Large intestine (tissue), 3 donors: Measurements from ENCODE around the gene RAB5B. TPM values are rescaled to one million over a fixed set of nuclear protein-coding genes. Genes with fewer than 3 reads are reported as not detected.

Experiments used
- DNase-seq, 2 donors: peaks; one replicate each; pipeline versions ENCODE4 v3.0.0 to v3.0.0-alpha.2; 2013
- H3K27ac ChIP-seq: one replicate; pipeline ENCODE4 v1.5.1; 2013; ENCODE audit warnings: low read length
- H3K27me3 ChIP-seq: 2 replicates; pipeline ENCODE4 v1.6.1; 2013; ENCODE audit warnings: low read length; ENCODE audit not compliant: control insufficient read depth, insufficient read depth
- H3K36me3 ChIP-seq: 2 replicates; pipeline ENCODE4 v1.6.1; 2013; ENCODE audit warnings: low read length; ENCODE audit not compliant: control insufficient read depth, insufficient read depth
- H3K4me1 ChIP-seq: one replicate; pipeline ENCODE4 v1.6.1; 2013; ENCODE audit warnings: low read length; ENCODE audit not compliant: control insufficient read depth, insufficient read depth
- H3K4me3 ChIP-seq: one replicate; pipeline ENCODE4 v1.5.1; 2013; ENCODE audit warnings: low read length
- H3K9me3 ChIP-seq: one replicate; pipeline ENCODE4 v1.6.1; 2013; ENCODE audit warnings: mild to moderate bottlenecking, low read depth, low read length, moderate library complexity; ENCODE audit not compliant: control insufficient read depth
- WGBS: methylation state at CpG from one replicate; pipeline ENCODE4 v1.1.5; 2013; ENCODE audit warnings: low lambda C conversion rate; ENCODE audit not compliant: insufficient coverage; 5-methylcytosine and 5-hydroxymethylcytosine counted together
- polyA plus RNA-seq: library from polyadenylated mRNA; unstranded; fragments of 120-200 nt; gene quantifications from one replicate; pipeline ENCODE4 v1.2.1, GENCODE V29; 2013

RAB5B gene
- polyA plus RNA-seq, 1 donor, result 112 TPM

DNA sequence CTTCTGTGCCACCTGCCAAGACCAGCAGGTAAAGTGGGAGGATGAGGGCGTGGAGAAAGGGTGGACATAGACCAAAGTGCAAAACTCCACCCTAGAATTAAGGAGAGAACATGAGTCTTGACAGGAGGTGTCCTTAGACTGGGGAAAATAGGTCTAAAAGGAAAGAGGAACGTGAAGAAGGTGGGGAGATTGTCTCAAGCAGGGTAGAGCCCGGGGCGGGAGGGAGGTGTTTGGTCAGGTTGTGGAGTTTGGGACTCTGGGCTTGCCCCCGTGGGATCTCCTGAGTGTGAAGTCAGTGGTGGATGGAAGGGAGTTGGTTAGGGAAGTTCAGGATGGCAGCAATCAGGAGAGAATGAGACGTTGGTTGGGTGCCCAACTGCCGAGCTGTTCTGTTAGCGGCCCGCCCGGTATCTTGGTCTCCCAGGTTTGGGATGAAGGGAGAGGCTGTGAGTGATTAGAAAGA lies 42.5 kb upstream of the RAB5B start:
- Histone ChIP-seq H3K4me3 (peak overlapping the region; percentile 50), H3K36me3 (no peaks in the 10 kb centered on the region), H3K27me3 (peaks cover 9% of the 10 kb centered on the region), H3K27ac (peak overlapping the region; percentile 71), H3K9me3 (no peaks in the 10 kb centered on the region), H3K4me1 (peaks cover 35% of the 10 kb centered on the region)
- DNase-seq, result peak in 1 of 2 donors; percentile 61
- 17% methylated on average over 3 of the region's 10 CpGs for WGBS

DNA sequence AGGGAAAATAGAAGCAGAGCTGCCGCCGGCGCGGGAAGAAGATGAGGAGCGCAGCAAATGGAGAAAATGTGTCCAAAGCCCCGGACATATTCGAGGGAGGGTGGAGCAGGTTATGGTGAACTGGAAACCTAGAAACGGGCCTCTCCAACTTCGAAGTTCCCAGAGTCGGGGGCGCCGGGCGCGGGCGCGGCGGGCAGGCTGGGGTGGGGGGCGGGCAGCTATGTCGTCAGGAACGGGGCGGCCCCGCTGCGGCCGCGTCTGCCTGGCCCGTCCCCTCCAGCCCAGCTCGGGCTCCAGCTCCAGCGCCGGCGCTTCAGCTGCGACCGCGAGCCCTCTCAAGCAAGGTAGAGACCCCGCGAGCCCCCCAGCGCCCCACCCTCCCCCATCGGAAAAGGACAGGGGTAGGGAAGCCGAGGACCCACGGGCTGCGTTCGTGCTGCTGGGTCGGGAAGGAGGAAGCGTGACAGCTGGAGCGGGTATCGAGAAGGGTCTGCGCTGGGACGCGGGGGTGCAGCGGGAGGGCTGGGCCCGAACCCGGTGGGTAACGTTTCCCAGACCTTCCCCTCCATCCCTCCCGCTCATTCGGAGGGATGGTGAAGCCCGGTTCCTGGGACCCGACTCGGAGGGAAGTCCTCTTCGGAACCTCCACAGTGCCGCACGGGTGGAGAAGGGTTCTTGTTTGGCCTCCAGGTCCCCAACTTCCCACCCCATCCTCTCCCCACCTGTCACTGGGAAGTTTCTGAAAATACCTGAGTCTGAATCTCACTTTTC lies 41.9 kb upstream of the RAB5B start:
- peaks cover 35% of the 10 kb centered on the region for H3K4me1 ChIP-seq
- peak overlapping the region; percentile 50 for H3K4me3 ChIP-seq
- no peaks in the 10 kb centered on the region for H3K9me3 ChIP-seq
- H3K27ac ChIP-seq, result peak overlapping the region; percentile 71
- H3K27me3 ChIP-seq, result peaks cover 11% of the 10 kb centered on the region
- DNase-seq, result peak; percentile 48 to 54
- H3K36me3 ChIP-seq, result no peaks in the 10 kb centered on the region
- no CpG with 5 or more reads among the region's 60 CpGs for WGBS

DNA sequence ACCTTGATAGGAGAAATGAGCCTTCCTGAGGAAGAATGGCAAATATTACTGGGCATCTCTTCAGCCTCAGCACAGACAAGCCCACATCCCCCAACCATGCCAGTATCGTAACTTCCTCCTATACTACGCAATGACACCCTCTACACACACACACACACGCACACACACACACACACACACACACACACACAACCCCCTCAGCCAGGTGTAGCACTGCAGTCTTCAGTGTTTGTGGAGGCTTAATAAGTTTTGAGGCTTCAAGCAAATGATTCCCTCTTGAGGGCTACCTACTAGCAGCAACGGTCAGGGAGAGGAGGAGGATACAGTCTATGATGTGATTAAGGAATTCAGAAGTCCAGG lies 41.3 kb upstream of the RAB5B start:
- Histone ChIP-seq H3K27ac (no peak overlapping the region), H3K4me3 (peak overlapping the region; percentile 50), H3K4me1 (peaks cover 35% of the 10 kb centered on the region), H3K27me3 (peaks cover 11% of the 10 kb centered on the region), H3K9me3 (no peaks in the 10 kb centered on the region), H3K36me3 (no peaks in the 10 kb centered on the region)
- WGBS, result no CpG with 5 or more reads among the region's 4 CpGs
- peak in 1 of 2 donors; percentile 55 for DNase-seq

DNA sequence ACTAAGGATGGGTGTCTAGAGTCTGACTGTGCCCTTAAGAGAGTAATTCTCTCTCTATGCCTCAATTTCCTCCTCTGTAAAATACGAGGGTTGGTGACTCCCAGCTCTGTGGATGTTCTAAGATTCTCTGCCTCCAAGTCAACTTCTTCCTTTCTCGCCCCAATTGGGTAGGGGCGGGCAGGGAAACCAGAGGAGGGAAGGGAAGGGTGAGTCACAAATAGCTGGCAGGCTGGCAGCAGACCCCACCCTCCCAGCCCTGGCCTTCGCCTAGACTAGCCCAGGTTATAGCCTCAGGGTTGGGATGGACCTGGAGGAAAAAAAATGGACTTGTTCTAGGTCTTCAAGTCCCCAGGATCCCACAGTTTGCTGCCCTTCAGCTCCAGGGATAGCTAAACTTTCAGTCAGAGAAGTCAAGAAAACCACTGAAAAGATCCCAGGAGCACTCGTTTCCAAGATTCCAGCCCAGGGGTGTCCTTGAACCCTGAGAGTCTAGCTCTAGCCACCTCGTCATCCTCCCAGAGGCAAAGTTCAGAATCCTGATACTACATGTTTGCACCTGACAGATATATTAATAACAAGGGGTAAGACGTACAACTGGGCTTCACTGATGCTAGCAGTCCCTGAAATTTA lies 40.6 kb upstream of the RAB5B start:
- Histone ChIP-seq H3K27ac (no peak overlapping the region), H3K4me1 (peaks cover 35% of the 10 kb centered on the region), H3K36me3 (no peaks in the 10 kb centered on the region), H3K4me3 (no peak overlapping the region), H3K9me3 (no peaks in the 10 kb centered on the region), H3K27me3 (peaks cover 11% of the 10 kb centered on the region)
- WGBS, result no CpG with 5 or more reads among the region's 7 CpGs
- peak in 1 of 2 donors; percentile 35 for DNase-seq

DNA sequence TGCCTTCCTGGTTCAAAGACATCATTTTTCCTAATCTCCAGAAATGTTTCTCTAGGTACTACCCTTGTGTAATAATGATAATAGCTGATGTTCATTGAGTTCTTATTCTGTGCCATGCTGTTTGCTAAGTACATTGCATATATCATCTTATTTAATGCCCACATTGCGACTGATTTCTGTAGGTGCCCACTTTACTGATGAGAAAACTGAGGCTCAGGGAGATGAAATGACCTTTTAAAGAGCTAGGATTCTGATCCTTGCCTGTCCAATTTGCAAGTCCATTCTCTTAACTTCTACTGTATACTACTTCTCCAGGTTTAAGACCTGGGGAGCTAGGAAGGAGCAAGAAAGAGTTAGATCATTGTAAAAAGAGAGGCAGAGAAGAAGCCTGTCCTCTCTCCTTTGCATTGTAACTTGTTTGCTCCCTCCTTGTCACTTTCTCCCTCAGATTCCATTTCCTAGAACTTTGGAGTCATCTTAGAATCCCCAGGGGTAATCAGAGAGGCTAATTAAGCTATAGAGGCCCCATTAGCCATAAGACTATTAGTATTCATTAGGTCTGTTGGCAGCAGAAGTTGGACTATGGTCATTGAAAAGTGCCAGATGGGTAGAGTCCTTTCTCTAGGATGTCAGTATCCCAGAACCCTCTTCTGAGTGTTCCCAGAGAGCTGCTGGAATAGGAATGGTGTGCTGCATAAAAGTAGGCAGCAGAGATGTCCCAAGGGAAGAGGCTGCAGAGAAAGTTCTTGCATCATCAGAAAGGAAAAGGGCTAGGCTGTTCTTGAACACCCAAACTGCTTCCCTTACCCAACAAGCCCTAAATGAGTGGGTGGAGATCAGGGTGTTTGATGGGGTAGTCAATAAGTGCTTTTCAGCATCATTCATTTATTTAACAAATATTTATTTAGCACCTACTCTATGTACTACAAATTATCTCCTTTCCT lies 39.8 kb upstream of the RAB5B start:
- Histone ChIP-seq H3K27me3 (peaks cover 11% of the 10 kb centered on the region), H3K36me3 (no peaks in the 10 kb centered on the region), H3K9me3 (no peaks in the 10 kb centered on the region), H3K4me3 (no peak overlapping the region), H3K4me1 (peaks cover 29% of the 10 kb centered on the region), H3K27ac (no peak overlapping the region)
- WGBS, result no CpG with 5 or more reads among the region's 1 CpG
- DNase-seq, result peak in 1 of 2 donors; percentile 62

DNA sequence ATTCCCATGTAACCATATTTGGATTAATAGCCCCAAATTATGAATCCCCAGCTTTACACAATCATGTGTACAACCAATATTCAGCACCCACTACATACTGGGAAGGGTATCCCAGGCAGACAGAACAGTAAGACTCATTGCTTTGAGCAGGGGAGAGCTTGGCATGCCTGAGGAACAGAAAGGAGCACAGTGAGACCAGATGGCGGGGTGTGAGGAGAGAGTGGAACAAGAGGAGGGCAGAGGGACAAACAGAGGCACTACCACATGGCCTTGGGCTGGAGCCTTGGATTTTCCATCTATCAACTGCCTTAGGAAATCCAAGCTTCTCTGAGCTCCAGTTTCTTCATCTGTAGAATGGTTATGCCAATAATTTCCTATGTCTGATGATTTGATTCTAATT lies 39.1 kb upstream of the RAB5B start:
- Histone ChIP-seq H3K4me1 (peaks cover 24% of the 10 kb centered on the region), H3K27ac (no peak overlapping the region), H3K36me3 (no peaks in the 10 kb centered on the region), H3K4me3 (no peak overlapping the region), H3K27me3 (peaks cover 11% of the 10 kb centered on the region), H3K9me3 (no peaks in the 10 kb centered on the region)
- no CpG with 5 or more reads among the region's 1 CpG for WGBS
- DNase-seq, result no peak

DNA sequence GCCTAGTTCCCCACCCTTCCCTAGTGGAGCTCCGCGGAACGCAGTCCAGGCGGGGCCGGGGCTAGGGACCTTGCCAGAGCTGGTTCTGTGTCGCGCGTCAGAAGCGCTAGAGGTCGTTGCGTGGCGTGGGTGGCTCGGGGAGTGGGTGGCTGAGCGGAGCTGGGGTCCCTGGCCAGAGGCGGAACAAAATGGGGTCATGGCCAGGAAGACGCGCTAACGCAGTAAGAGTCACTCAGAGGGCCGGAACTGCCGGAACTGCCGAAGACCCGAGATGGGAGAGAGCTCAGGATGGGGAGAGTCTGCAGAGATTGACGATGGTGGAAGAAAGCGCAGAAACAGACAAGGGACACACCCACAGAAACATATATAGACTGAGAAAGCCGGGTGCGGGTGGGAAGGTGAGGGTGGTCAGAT lies 38.1 kb upstream of the RAB5B start:
- no peaks in the 10 kb centered on the region for H3K9me3 ChIP-seq
- no peaks in the 10 kb centered on the region for H3K36me3 ChIP-seq
- DNase-seq, result no peak
- H3K27ac ChIP-seq, result no peak overlapping the region
- H3K4me1 ChIP-seq, result peaks cover 29% of the 10 kb centered on the region
- WGBS, result 60% methylated on average over 1 of the region's 26 CpGs
- peaks cover 11% of the 10 kb centered on the region for H3K27me3 ChIP-seq
- peak overlapping the region; percentile 12 for H3K4me3 ChIP-seq

DNA sequence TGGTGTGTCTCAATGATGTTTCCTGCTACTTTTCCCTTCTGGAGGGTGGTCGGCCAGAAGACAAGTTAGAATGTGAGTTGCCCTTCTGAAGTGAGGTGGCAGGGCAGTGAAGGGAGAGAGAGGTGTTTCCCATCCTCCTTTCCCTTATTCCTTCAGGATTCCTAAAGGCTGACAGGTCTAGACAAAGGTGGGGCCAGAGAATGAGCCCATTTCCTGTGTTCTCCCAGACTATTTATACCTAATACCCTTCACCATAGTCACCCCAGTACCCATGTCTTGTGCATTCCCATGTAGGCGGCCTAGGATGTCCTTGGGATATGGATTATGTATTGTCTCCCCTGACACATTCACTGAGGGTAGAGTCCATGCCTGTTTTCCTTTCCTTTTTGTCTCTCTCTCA lies 35.9 kb upstream of the RAB5B start:
- DNase-seq, result no peak
- H3K36me3 ChIP-seq, result no peaks in the 10 kb centered on the region
- no CpG with 5 or more reads among the region's 2 CpGs for WGBS

DNA sequence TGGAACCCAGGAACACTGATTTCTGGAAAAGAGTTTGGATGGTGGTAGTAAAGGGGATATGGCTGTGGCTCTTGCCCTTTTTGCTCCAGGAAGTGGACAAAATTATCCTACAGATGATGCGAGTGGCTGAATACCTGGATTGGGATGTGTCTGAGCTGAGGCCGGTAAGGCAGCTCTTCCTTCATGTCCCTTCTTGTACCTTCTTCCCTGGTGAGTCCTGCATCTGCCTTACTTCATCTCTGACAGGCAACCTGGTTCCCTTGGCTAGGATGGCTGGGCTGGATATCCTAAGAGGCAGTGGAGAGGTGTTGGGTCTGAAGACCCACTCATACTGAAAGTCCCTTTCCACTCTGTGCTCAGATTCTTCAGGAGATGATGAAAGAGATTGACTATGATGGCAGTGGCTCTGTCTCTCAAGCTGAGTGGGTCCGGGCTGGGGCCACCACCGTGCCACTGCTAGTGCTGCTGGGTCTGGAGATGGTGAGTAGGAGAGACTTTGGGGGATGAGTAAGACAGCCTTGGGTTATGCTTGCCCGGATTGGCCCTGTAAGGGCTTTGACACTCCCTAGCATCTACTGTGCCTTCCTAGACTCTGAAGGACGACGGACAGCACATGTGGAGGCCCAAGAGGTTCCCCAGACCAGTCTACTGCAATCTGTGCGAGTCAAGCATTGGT lies 34.9 kb upstream of the RAB5B start:
- no peak overlapping the region for H3K27ac ChIP-seq
- no peaks in the 10 kb centered on the region for H3K36me3 ChIP-seq
- DNase-seq, result no peak
- peaks cover 25% of the 10 kb centered on the region for H3K4me1 ChIP-seq
- H3K4me3 ChIP-seq, result no peak overlapping the region
- H3K27me3 ChIP-seq, result peaks cover 11% of the 10 kb centered on the region
- WGBS, result no CpG with 5 or more reads among the region's 8 CpGs
- no peaks in the 10 kb centered on the region for H3K9me3 ChIP-seq

More for the DNA sequence above, 35.9 kb upstream of the RAB5B start:
- H3K4me1 ChIP-seq, result peaks cover 32% of the 10 kb centered on the region
- H3K9me3 ChIP-seq, result no peaks in the 10 kb centered on the region
- H3K27ac ChIP-seq, result no peak overlapping the region
- no peak overlapping the region for H3K4me3 ChIP-seq
- peaks cover 11% of the 10 kb centered on the region for H3K27me3 ChIP-seq
